ENCODE measurements around the gene CCNO.

The CCNO gene

DNA sequence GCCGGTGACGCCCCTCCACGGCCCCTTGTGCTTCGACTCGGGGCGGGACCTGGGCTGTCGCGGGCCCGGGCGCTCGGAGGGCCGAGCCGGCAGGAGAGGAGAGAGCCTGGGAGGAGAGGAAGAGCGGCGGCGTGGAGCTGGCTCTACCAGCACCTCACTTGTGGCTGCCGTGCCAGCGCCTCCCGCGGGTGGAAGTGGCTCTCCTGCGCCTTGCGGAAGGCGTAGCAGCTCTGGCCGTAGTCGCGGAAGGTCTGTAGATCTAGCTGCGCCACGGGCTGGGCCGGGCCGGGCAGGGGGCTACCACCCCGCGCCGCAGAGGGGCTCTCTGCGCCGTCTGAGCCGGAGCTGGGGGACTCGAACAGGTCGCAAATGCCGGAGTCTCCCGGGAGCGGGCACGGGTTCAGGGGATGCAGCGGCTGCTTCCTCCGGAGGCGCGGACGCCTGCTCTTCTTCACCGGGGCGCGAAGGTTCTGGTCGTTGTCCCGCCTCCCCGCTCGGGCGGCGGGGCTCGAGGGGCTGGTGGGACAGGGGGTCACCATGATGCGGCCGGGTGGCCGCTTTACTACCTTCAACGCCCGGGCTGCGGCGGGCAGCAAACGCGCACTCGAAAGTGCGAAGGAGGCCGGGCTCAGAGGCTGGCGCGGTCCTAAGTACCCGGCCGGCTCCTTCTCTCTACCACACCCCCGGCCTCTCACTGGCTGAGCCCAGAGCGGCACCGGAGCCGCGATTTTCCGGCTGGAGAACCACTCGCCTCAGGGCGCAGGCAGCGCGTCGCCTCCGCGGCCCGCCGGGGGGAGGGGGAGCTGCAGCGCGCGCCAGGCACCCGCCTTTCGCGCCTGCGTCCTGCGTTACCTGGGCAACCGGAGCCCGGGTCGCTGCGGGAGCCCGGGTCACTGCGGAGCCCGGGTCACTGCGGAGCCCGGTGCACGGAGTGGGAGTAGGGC lies at the start of gene CCNO:
CCNO (minus strand) TSS at position 624 of the 944 bp plus-strand sequence; CDS start at position 539, 85 bp downstream.
- DNase-seq (ENCODE audit: low read depth in 2 of 2): no peak

DNA sequence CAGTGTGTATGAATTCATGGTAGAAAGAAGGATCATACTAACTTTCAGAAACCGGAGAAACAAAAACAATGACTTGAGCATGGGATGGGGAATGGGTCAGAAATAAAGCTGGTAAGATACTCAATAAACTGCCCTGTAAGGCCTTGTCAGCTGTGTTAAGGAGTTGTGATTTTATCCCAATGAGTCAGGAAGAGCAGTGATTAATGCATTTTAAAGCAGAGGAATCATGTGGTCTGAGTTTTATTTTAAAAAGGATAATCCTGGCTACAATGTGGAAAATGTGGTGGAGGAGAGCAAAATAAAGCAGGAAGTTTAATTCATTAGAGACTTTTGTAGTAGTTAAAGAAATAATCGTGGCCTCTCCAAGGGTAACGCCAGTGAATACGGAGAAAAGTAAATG lies 45.4 kb upstream of the CCNO start:
- no peak for DNase-seq (ENCODE audit: low read depth in 2 of 2)

DNA sequence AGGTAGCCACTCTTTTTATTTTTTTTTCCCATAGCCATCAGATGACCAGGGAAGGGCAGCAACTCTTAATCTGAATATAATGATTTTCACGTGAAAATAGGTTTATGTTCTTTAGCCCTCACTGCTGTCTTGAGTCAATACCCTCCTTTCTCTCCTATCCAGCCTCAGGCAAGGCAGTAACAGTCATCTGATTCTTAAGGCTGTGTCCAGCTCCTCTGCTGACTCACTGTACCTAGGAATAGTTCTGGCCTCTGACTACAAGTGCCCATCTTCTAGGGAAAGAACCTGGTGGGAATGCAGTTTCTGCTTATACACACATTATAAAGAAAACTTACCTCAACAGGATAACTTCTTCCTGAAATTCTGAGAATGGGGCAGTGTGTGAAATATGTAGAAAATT lies 43.4 kb upstream of the CCNO start:
- no peak for DNase-seq (ENCODE audit: low read depth in 2 of 2)

- DNase-seq (ENCODE audit: low read depth in 2 of 2): no peak
These were observed 24.9 kb upstream of the CCNO start for GRCh38 chr5:55258339-55258738.

DNA sequence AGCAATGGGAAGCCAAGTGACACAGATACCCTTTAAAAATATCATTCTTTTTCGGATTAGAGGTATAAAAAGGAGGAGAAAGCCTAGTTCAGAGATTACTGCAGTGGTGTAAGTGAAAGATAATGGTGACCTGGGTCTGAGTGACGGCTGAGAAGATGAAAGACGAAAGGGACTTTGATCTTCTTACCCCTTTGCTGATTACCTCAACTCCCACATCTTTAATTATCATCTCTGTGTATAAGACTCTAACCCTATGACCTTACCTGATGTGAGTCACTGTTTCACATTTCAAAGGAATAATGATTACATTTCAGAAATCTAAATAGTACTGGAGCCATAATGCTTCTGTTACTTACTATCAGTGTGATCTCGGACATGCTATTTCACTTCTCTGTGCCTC lies 21.4 kb upstream of the CCNO start:
- DNase-seq (ENCODE audit: low read depth in 2 of 2): no peak

DNA sequence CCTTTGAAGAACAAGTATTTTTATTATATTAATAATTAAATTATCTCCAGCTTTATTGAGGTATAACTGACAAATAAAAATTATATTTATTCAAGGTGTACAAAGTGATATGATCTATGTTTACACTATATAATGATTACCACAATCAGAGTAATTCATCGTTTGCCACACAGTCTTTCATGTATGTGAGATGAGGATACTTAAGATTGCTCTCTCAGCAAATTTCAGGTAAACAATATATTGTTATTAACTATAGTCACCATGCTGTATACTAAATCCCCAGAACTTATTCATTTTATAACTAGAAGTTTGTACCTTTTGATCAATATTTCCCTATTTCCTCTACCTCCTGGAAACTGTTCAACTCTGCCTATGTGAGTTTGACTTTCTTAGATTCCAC lies 16.7 kb upstream of the CCNO start:
- no peak for DNase-seq (ENCODE audit: low read depth in 2 of 2)

DNA sequence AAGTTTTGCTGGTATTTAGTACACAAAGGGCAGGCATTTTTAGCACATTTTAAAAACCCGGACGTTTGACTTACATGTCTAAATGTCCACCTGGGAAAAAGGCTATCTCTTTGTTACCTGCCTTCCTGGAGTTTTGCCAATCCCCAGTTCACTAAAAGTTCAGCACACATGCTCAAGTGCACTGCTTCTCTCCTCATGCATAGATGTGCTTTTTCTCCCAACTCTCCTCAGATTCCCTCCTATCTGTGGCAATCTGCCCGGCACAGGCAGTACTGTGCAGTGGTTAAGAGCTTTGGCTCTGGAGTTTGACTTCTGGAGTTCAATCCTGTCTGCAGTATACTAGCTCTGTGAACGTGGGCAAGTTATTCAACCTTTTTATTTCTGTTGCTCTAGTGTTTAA lies 8.3 kb upstream of the CCNO start:
- no peak for DNase-seq (ENCODE audit: low read depth in 2 of 2)

GRCh38 chr5:55236800-55237199 lies 3.4 kb upstream of the CCNO start:
- DNase-seq (ENCODE audit: low read depth in 2 of 2): no peak

GRCh38 chr5:55234121-55234700 lies 803 bp upstream of the CCNO start:
- no peak for DNase-seq (ENCODE audit: low read depth in 2 of 2)

GRCh38 chr5:55232271-55232984 lies 980 bp downstream of the CCNO start:
- no peak for DNase-seq (ENCODE audit: low read depth in 2 of 2)

DNA sequence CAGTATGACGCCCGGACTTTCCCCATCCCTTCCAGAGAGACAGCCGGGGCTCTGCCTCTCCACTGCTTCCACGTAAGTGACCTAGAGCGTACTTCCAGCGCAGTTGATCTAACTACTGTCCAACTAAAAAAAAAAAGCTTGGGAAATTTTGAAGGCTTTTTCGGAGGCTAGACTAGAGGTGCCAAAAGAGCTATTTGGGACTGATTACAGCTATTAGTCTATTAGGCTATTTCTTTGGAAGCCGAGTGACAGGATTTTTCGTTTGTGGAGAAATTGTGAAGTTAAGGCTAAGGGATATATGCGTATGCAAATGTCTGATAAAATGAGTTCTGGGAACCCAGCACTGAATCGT lies 1.5 kb downstream of the CCNO start:
- DNase-seq (ENCODE audit: low read depth in 2 of 2): no peak

DNA sequence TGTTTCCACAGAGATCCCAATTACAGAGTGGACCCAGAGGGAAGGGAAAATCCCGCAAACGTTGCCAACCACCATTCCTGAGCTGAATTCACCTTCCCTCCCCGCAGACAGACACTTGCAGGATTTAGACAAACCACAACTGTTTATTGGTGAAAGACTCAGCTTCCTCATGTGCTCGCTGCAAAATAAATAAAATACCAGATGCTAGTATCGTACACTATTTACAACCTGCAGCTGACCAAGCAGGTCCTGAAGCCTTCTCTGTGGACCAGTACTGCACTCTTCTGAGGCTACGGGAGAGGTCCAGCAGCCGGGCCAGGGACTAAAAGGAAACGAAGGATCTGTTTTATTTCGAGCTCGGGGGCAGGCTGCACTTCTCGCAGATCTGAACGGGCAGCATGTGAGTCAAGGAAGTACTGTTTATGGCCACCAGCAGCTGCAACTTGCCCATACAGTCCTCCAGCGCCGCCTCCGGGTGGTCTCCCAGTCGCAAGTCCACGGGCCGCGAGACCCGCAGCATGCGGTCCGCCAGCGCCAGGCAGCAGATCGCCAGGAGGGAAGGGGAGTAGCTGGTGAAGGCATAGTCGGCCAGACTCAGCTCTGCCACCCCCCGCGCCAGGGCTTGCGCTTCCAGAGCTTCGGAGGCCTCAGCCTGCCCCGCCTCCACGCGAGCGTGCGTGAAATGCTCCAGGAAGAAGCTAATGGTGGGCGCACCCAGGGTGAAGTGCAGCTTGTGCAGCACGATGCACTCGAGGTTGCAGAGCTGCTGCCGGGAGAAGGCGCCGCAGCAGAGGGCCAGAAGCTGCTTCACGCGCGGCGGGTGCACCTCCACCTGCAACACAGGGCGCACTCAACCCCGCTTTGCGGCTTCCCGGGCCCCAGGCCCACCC lies 2.1 kb downstream of the CCNO start:
- DNase-seq (ENCODE audit: low read depth in 2 of 2): no peak

- DNase-seq (ENCODE audit: low read depth in 2 of 2): no peak
These were observed 3.2 kb downstream of the CCNO start for GRCh38 chr5:55230086-55230629.

GRCh38 chr5:55227664-55228430 lies 5.6 kb downstream of the CCNO start:
- no peak for DNase-seq (ENCODE audit: low read depth in 2 of 2)

- DNase-seq (ENCODE audit: low read depth in 2 of 2): no peak
These were observed 6.3 kb downstream of the CCNO start, which contains the start of gene MCIDAS for GRCh38 chr5:55226934-55227663. TSS of gene MCIDAS (minus strand) at chr5:55227315. CDS start at chr5:55227138, 177 bp downstream.

DNA sequence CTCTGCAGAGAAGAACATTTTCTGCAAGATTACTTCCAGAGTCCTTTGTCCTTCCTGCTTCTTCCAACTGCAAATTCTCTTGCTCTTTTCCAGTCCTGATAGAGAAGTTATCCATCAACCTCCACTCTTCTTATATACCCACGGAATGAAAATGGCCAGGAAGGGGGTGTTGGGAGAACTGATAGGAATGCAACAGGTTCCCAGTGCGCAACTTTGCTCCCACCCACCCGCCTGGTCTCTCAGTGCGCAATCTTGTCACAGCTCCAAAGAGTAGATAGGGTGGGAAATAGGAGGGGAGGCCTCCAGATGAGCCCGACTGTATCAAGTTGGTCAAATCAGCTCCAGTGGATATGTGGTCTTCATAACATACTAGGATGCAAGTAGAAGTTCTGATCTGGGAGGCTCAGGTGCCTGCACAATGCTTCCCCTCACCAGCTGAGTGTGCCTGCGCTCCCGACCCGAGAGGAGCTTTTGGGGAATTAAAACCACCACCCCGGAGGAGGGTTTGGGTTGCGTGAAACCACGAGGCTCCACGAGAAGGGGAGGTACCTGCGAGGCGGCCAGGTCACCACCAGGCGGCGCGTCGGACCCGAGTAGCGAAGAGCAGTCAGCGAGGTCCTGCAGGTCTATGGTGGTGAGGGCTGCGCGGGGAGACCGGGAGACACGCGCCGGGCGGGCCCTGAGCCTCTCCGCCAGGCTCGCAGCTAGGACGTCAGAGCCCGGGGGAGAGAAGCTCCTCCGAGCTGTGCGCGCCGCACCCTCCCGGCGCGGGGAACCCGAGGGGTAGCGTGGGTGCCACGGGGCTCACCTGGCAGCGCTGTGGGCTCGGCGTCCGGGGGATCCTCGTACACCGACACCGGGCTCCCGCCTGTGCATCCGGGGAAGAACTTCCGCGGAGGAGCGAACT lies 7.1 kb downstream of the CCNO start:
- no peak for DNase-seq (ENCODE audit: low read depth in 2 of 2)

DNA sequence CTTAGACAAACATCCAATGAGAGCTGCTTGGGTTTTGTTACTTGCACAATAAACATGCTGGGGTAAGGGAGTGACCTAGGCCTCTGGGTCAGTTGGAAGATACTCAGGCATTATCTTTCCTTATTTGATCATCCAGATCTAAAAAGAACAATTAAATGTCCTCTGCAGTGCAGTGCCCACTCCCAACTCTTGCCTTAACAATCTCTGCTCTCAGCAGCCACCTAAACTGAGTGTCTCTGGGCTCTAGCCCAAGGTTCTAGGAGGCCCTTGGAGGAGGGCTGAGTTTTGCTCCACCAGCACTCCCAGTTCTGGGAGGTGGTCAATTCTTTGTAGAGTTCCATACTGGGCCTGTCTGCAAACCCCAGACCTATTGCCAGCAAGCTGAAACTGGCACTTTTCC lies 8.1 kb downstream of the CCNO start:
- DNase-seq (ENCODE audit: low read depth in 2 of 2): no peak

DNA sequence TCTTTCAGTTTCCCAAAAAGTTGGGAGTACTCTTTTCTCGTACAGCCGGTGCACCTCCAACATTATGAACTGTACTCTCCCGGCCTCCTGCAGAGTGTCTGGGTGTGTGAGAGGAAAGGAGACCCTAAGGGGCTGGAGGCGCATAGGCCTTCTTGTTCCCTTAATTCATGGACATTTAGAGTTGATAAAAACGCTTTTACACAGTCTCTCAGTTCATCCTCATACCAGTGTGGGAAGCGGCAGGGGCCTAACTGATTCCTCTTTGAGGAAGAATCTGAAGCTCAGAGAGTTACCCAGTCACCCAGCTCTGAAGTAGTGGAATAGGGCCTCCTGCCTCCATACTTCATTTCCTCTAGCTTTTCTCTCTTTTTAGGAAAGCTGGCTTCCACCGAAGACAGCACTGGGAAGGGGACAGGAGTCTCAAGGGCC lies 9.6 kb downstream of the CCNO start:
- DNase-seq (ENCODE audit: low read depth in 2 of 2): no peak
